ENCODE measurements around the gene RAB31.
"Not testable (repeated sequence)": the region's sequence is repeated elsewhere in the genome, so short reads cannot be mapped to it uniquely, and the experiment has no call there.

RAB31 gene, protein sequence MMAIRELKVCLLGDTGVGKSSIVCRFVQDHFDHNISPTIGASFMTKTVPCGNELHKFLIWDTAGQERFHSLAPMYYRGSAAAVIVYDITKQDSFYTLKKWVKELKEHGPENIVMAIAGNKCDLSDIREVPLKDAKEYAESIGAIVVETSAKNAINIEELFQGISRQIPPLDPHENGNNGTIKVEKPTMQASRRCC

DNA sequence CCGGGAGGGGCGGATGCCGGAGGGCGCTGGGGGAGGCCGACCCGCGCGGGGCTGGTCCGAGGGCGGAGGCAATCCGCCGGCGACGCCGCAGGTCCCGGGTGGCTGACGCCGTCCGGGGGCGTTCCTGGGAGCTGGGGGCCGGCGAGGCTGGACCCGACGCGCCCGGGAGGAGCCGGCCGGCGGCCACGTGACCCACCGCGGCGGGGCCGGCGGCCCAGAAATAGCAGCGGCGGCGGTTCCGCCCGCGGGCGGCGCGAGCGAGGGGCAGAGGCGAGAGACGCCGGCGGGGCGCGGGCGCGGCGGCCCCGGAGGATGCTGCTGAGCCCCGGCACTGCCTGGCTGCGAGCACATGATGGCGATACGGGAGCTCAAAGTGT is at the start of gene RAB31:
Gene RAB31 (plus strand): TSS at position 245 of the 377 bp plus-strand sequence. CDS start 105 bp downstream, at position 350.
- peak; percentile 11 for DNase-seq

DNA sequence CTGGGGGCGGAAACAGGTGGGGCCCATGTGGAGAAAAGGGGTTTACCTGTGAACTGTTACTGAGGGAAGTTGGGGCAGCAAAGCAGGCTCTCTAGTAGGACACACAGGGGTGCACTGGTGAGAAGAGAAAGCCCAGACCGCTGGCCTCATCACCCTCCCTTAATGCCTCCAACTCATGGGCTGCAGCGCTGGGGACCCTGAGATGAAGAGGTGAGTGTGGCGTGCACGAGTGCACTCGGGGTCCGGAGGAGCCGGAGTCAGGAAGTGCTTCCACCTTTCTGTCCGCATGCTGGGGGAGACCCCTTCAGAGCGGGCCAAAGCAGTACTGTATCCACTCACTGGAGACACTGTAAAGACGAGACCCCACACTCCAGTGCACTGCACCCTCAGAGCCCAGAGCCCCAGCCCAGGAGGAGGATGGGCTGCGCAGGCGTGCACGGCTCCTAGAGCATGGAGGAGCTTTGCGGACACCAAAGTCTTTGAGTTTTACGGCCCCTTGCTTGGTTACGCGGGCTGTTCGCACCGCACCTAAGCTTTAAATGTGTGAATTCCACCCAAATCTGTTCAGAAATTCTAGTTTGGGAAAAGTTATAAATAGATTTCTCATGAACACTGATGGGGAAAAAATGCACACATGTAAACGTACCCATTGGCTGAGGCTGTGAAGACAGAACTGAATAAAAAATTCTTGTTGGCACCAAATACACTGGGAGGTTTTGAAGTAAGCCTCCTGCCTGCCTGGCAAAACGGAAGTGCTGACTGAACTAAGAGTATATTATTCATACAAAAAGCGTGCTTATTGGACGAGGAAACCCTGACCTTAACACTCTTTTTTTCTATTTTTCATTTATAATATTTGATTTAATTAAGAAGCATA is 48.4 kb upstream of the RAB31 start:
- no peak for DNase-seq

GRCh38 chr18:9661564-9661963 is 46.5 kb upstream of the RAB31 start:
- peak; percentile 8 for DNase-seq

- DNase-seq, result no peak
Observed at GRCh38 chr18:9663377-9663776, 44.7 kb upstream of the RAB31 start.

DNA sequence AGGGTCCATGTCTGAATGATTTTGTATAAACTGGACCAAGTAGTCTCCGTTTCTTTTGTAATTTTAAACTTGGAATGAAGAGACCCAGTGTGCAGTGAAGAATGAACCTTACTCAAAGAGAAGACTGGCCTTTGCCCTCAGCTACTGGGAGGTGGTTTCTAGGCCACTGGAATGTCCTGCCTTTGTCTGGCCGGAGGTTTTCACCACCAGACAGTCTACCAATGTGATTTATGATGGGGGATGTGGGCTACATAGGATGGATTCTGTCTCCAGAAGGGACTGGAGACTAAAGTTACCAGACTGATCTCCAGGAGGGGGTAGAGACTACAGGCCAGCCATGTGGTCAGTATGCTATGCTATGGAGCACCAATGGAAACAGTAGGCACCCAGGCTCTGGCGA is 42.8 kb upstream of the RAB31 start:
- DNase-seq, result no peak

GRCh38 chr18:9666548-9666947 is 41.6 kb upstream of the RAB31 start:
- no peak for DNase-seq

DNA sequence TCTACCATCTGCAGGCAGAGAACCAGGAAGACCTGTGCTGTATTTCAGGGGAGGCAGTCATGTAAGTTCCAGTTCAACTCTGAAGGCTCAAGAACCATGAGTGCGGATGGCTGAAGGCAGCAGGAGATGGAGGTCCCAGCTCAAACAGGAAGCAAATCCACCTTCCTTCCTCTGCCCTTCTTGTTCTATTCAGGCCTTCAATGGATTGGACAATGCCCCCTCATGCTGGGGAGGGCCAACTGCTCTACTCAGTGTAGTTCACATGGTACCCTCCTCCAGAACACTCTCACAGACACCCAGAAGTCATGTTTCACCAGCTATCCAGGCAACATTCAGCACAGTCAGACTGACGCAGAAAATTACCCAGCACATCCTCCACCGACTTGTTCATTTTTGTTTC is 39.1 kb upstream of the RAB31 start:
- DNase-seq, result no peak

DNA sequence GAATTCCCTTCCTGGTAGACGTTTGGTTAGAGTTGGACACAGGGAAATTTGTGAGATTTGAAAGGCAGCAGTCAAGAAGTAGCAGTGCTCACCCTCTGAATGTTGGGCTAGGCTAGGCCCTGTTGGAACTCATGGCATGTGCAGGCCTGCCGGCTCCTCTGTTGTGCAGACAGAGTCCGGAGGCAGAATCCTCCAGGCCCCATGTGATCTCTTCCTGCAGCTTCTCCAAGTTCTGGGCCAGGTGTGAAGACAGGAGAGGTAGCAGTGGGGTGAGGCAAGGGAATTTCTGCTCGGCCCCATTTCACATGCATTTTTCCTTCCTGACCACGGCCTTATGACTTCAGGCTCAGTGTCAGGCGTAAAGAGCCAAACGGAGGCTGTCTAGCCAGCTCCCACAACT is 36.9 kb upstream of the RAB31 start:
- DNase-seq, result no peak

DNA sequence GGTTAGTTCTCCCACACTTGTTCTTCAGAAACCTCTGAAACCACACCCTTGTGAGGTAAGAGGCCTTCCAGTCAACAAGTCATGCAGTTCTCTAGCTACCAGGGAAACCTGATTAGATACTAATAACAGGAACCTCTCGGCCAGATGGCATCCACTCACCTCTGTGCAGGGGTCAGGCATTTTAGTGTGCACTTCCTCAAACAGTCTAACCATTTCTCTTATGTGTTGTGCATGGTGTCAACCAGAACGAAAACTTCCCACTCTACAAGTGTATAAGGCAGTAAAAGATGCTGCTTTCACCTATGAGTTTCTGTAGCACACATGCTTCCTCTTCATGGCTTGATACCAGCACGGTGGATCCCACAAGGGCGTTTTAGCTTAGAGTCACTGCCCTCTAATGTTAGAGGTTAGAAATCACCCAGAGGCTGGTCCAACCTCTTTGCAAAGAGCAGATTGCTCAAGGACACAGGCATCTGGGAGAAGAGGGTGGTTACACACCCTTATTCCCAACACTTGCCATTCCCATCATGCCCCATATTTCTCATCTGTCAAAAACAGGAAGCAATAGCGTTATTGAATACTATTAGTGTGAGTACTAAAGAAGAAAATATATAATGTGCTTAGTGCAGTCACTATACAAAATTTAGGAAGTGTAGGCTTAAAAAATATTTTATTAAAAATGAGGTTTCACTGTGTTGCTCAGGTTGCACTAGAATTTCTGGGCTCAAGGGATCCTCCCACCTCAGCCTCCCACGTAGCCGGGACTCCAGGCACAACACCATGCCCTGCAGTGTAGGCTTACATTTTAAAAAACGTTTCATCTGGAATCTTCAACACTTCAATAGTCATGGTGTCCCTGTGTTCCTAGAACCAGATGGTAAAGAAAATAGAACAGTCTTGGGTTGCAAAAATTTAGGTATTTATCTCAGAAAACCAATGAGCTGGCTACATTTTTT is 34.5 kb upstream of the RAB31 start:
- peak; percentile 37 for DNase-seq

- DNase-seq, result not testable (repeated sequence)
Observed at GRCh38 chr18:9678216-9678615, 29.9 kb upstream of the RAB31 start.

DNA sequence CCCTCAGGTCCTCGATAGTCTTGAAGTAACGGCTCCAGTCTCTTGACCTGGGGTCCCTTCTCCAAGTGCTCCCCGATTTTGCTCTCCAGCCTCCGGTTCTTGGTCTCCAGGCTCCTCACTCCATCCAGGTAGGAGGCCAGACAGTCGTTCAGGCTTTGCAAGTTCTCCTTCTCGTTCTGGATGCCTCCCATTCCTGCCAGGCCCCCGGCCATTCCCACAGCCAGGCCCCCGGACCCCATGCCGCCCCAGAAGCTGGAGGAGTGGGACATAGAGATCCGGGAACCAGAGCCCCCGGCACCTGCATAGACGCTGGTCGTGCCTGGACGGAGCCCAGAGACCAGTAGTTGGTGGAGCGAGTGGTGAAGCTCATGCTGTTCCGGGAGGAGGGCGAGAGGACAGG is 29.0 kb upstream of the RAB31 start:
- no peak for DNase-seq

GRCh38 chr18:9681217-9681616 is 26.9 kb upstream of the RAB31 start:
- no peak for DNase-seq

DNA sequence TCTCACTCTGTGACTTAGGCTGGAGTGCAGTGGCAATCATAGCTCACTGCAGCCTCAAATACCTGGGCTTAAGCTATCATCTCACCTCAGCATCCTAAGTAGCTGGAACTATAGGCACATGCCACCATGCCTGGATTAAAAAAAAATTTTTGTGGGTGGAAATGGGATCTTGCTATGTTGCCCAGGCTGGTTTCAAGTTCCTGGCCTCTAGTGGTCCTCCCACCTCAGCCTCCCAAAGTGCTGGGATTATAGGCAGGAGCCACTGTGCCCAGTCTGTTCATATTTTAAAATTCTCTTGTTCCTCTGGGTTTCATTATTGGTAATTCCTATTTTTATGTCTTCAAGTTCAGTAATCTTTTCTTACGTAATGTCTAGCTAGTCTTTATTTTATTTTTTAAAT is 25.5 kb upstream of the RAB31 start:
- no peak for DNase-seq

GRCh38 chr18:9683418-9684396 is 24.4 kb upstream of the RAB31 start:
- no peak for DNase-seq

DNA sequence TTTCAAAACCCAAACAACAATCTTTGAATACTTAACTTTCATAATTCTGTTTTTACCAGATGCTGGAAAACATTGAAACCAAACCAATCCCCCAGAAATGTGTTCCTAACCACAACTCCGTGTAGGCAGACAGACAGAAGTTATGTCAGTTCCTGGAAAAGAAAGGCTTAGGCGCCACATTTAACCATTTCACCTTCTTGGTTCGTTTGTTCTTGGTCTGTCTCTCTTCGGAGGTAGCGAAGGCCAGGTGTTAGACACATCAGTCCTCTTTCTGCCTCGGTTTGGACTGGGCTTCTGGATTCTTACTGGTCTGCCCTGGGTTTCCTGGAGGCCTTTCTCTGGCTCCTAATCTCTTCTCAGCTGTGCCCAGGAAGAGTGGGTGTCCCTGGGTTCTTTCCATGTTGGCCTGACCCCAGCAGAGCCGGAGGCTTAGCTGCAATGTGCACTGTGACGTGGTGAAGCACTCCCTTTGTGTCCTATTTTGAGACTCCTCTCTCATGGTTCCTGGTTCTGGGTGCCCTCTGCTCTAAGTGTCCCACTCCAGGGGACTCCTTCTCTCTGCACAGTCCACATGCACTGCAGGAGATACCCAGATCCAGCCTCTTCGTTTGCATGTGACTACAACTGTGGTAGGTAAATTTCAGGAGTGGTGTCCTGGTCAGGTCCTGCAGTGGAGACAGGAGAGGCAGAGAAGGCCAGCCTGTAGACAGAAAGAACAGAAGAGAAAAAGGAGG is 23.1 kb upstream of the RAB31 start:
- no peak for DNase-seq

- DNase-seq, result no peak
Observed at GRCh38 chr18:9685615-9685890, 22.5 kb upstream of the RAB31 start.

GRCh38 chr18:9688036-9688741 is 19.9 kb upstream of the RAB31 start:
- no peak for DNase-seq

- no peak for DNase-seq
Observed at GRCh38 chr18:9689253-9689652, 18.8 kb upstream of the RAB31 start.

DNA sequence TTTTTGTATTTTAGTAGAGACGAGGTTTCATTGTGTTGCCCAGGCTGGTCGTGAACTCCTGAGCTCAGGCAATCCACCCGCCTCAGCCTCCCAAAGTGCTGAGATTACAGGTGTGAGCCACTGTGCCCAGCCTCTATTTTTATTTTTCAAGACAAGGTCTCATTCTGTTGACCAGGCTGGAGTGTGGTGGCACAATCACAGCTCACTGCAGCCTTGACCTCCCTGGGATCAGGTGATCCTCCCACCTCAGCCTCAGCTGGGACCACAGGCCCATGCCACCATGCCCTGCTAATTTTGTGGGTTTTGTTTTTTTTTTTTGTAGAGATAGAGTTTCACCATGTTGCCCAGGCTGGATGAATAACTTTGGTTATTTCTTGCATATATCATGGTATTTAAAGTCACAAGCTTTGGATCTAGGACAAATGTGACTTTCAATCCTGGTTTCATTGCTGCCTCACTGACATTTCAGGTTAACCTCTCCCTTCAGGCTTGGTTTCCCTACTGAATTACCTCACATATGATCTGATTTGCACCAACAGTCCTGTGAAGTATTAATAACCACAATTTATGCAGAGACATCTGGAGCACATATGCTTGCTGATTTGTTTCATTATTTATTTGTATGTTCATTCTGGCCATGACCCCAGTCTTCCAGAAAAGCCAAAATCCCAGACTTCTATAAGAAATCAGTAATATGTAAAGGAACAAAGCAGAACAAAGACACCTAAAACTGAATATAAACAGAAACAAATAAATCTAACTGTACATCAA is 17.5 kb upstream of the RAB31 start:
- DNase-seq, result no peak

DNA sequence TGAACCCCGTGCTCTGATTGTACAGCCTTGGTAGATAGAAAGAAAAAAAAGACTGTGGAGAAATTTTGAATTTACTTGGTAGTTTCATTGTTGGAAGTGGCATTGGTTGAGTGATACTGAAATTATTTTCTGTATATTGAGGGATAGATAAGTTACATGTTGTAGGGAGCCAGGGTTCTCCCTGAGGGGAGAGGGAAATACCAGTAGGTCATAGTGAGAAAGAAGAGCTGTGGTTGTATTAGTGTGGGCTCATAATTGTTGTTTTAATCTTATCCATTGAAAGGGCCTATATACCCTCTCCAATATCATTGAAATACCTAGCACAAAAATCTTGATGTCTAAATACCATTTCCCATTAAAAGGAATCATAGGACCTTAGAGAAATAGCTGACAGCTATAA is 16.9 kb upstream of the RAB31 start:
- no peak for DNase-seq

All from CD4-positive, alpha-beta T cell treated with Interleukin-10 for 1 hour (primary cell).